Lower leg skin (tissue), 3 donors: Measurements from ENCODE around the gene PFDN2.

Experiments
- CTCF ChIP-seq, 3 donors: fragments of 450-650 bp; IDR thresholded peaks; one replicate each; pipeline ENCODE4 v1.5.1; 2016; ENCODE audit warnings: antibody characterized with exemption in 3 of 3, mild to moderate bottlenecking in 3 of 3, moderate library complexity in 2 of 3
- POLR2A ChIP-seq, 2 donors: fragments of 450-650 bp; IDR thresholded peaks; one replicate each; pipeline ENCODE4 v1.6.1; 2016 to 2017; ENCODE audit warnings: antibody characterized with exemption in 2 of 2, mild to moderate bottlenecking in 1 of 2, moderate library complexity in 1 of 2

- TF ChIP-seq CTCF (IDR thresholded peaks at IDR 0.05): no peak
- no peak for TF ChIP-seq POLR2A (IDR thresholded peaks at IDR 0.05)
Observed at GRCh38 chr1:161114556-161114955, 3.3 kb downstream of the PFDN2 start.
